GM12892 (cell line): ENCODE data around the gene KAT6B.

Experiments used
- POLR2A ChIP-seq: IDR thresholded peaks from 2 replicates; pipeline ENCODE4 v1.6.1; 2011; ENCODE audit warnings: low read depth, low read length, control low read depth
- POLR2AphosphoS5 ChIP-seq: IDR thresholded peaks from 2 replicates; pipeline ENCODE4 v1.6.1; 2011; ENCODE audit warnings: low read depth, low read length, control low read depth

DNA sequence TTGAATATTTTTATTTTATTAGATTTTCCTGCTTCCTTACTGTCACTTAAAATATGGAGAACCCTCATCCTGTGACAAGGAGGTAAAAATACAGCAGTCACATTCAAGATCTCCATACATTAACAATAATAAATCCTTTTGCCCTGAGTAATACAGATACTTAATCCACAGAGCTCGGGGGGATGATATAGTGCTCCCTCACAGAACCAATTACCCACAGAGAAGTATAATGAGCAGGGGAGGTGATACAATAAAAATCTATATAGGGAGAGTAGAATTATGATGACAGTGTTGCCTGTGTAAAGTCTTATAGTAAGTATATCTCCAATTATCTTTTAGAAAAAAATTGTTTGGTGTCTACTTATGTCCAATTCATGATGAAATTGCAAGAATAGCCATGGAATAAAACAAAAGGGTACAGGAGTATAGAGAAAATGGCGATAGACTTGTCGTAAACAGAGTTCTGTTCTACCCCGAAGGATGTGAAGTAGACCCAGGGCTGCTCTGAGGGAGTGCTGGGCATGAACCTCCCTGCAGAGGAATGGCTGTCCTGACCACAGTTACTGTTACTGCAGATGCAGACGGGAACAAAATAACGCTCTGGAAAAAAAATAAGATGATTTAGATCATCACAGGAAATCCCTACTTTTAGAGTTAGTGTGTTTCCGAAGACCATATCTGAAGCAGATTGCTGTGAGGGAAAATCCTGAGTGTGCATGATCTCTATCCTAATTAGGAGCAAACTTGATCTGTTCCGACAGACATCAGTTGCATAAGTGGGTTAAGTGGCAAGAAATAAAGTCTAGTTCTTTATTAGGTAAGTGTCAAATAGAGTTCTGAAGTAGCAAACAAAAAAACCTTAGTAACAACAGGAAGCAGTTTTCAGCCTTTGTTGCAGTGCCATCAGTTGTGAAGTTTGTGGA is 123.7 kb downstream of the KAT6B start:
- TF ChIP-seq POLR2A (no peak), POLR2AphosphoS5 (no peak)
